Measurements from ENCODE around the gene CISTR. TPM values are rescaled to one million over a fixed set of nuclear protein-coding genes. Genes with fewer than 3 reads are reported as not detected.

Gene CISTR
- total RNA-seq, 1 experiment from 2014 or later, result not detected

DNA sequence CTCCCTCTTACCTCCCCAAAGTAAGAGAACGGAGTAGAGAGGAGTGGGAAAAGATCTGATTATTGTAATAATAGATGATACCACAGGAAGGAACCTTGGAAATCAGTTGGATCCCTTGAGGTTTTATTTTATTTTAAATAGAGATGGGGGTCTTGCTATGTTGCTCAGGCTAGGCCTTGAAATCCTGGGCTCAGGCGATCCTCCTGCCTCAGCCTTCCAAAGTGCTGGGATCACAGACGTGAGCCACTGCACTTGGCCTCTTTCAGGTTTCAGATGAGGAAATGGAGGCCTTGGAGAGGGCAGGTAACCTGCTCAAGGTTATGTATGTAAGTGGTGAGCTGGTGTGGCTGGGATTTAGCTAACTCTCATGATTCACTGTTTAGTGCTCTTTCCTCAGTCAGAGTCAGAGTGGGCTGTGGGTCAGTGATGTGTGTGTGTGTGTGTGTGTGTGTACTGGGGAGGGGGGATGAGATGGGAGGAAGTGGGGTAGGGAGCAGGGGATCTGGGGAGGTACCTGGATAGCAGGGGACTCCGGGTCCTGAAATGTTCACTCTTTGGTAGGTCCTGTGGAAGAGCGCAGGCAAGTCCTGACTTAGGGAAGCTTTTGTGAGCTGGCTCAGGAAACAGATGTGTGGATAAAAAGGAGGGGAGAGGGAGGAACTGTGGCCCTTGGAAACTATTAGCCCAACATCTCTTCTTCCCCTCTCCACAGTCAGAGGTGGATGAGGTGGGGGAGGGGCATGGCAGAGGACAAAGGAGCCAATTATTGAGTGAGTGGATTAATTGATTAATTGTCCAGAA lies 4.7 kb upstream of the CISTR start:
- Histone ChIP-seq H3K4me3 (peak overlapping the region; percentile 15; the same call in 1 of the 2 replicates), H3K36me3 (no peaks in the 10 kb centered on the region), H3K27me3 (peaks cover 17% of the 10 kb centered on the region), H3K9me3 (replicated peaks) (no peaks in the 10 kb centered on the region), H3K4me1 (no peaks in the 10 kb centered on the region), H3K27ac (no peak overlapping the region)
- DNase-seq, result no peak

DNA sequence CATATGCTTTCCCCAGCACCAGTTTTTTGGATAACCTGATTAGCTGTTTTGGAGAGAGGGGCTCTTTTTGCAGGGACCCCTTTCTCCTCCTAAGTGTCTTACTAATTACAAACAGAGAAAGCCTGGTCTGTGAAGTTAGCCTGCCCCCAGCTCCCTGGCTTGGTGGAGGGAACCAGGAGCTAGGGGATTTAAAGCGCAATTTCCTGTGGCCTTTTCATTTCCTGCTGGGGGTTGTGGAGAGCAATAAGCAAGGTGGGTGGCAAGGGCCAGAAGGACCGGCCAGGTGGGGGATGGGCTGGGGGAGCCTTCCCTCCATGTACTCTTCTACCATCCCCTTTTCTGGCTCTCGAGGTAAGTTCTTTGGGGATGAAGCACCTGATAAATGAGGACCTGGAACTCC lies 4.1 kb upstream of the CISTR start:
- no peaks in the 10 kb centered on the region for H3K36me3 ChIP-seq
- no peaks in the 10 kb centered on the region for H3K4me1 ChIP-seq
- H3K27me3 ChIP-seq, result peaks cover 21% of the 10 kb centered on the region
- no peaks in the 10 kb centered on the region for H3K9me3 ChIP-seq (replicated peaks)
- DNase-seq, result no peak
- no peak overlapping the region for H3K4me3 ChIP-seq
- no peak overlapping the region for H3K27ac ChIP-seq

DNA sequence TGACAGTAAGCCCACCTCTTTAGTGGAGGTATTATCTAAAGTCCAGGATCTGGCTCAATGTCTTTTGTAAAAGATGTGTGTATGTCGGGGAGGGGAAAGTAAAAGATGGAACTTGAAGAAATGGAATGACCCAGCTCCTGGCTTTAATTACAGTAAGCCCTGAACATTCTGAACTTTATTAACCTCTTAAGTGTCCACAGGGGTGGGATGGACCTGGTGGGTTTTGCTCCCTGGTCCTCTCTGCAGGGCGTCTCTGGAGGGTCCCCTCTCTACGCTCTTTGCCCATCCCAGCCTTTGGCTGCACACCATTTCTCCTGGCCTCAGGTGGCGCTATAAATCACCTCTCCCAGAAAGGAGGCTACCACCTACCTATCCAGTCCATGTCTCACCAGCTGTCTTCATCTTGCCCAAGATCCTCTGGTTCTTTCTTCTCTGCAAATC lies 3.7 kb upstream of the CISTR start:
- Histone ChIP-seq H3K4me1 (0 out of 2 replicates have a peak, but pooled peaks cover 3% of the 10 kb centered on the region), H3K36me3 (no peaks in the 10 kb centered on the region)

DNA sequence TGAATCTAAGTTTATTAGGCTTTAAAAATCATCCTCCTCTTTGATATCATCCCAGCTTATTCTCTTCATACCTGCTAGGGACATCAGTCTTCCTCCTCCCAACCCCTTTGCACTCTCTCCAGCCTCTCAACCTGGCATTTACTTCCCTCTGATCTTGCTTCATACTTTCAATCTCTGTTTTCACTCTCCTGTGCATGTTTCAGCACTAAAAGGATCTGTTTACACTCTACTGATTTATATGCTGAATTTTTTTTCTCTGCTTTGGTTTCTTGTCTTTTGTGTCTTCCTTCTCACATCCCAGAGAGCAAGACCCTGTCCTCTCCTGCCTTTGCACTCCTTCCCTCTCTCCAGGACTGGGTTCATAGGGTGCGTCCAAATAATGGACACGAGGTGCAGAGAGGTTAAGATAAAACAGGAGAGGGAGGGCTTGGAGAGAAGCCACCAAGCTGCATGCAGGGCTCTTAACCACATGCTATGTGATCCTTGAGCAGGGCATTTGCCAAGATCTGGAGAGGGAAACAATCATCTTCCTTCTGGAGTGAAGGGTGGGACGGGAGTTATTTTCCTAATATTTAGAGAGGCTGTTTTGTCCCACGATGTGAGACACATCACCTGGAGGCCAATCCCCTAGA lies 3.0 kb upstream of the CISTR start:
- Histone ChIP-seq H3K36me3 (no peaks in the 10 kb centered on the region), H3K4me1 (0 out of 2 replicates have a peak, but pooled peaks cover 4% of the 10 kb centered on the region), H3K27me3 (peaks cover 33% of the 10 kb centered on the region), H3K4me3 (no peak overlapping the region), H3K27ac (no peak overlapping the region), H3K9me3 (replicated peaks) (no peaks in the 10 kb centered on the region)
- DNase-seq, result no peak

More for the DNA sequence above, 3.7 kb upstream of the CISTR start:
- no peak overlapping the region for H3K27ac ChIP-seq
- DNase-seq, result no peak
- H3K9me3 ChIP-seq (replicated peaks), result no peaks in the 10 kb centered on the region
- H3K27me3 ChIP-seq, result peaks cover 26% of the 10 kb centered on the region
- no peak overlapping the region for H3K4me3 ChIP-seq

DNA sequence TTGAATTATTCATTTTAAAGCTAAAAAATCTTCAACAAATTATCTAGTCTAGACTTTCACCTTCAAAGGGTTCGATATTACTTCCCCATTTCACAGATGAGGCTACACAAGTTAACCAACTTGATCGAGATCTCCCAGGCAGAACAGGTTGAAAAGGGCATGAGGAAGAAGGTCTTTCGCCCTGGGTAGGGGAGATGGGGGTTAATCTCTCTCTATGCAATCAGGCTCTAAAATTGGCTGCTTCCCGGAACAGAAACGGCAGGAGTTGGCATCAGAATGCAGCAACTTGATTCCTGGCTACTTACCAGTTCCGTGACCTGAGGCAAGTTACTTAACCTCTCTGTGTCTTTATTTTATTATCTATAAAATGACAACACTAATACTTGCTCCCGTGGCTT lies 2.4 kb upstream of the CISTR start:
- H3K27me3 ChIP-seq, result peaks cover 35% of the 10 kb centered on the region

DNA sequence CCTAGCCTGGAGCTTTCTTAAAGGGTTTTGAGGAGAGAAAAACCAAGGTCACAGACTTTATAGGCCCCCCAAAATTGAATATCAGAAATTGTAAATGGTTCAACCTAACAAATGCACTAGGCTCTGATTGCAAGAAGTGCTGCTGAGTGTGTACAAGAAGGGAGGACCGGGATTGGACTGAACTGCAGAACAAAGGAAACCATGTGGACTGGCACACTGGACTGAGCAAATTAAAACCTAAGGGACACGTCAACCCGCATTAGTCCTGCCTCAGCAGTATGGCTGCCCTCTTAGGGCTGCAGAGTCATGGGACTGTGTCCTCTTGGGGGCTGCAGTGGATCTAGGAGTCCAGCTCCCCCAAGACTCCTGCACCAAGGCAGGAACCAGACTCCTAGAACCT lies 842 bp upstream of the CISTR start:
- H3K27me3 ChIP-seq, result peaks cover 40% of the 10 kb centered on the region
- no peak for DNase-seq
- no peak overlapping the region for H3K27ac ChIP-seq
- no peaks in the 10 kb centered on the region for H3K9me3 ChIP-seq (replicated peaks)
- no peak overlapping the region for H3K4me3 ChIP-seq
- H3K4me1 ChIP-seq, result 0 out of 2 replicates have a peak, but pooled peaks cover 4% of the 10 kb centered on the region
- no peaks in the 10 kb centered on the region for H3K36me3 ChIP-seq

More for the DNA sequence above, 2.4 kb upstream of the CISTR start:
- H3K9me3 ChIP-seq (replicated peaks), result no peaks in the 10 kb centered on the region
- 0 out of 2 replicates have a peak, but pooled peaks cover 4% of the 10 kb centered on the region for H3K4me1 ChIP-seq
- DNase-seq, result no peak
- H3K36me3 ChIP-seq, result no peaks in the 10 kb centered on the region
- no peak overlapping the region for H3K4me3 ChIP-seq
- no peak overlapping the region for H3K27ac ChIP-seq

DNA sequence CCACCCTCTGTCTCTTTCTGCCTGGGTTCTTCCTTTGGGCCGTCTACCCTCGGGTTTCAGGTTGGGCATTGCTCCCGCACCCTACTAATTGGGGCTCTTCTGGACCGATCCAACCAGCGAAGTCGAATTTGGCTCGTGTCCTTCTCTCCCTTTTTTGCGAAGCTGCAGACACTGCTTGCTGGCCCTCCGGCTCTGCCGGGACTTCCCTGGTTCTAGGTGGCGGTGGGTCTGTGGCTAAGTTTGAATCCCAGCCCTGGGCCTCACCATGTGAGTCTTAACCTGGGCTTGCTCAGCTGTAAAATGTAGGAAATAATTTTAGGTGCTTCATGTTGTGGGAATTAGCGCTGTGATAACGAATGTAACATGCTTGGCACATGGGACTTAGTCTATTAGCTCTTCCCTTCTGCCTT lies 418 bp upstream of the CISTR start:
- no peaks in the 10 kb centered on the region for H3K36me3 ChIP-seq
- no peaks in the 10 kb centered on the region for H3K9me3 ChIP-seq (replicated peaks)
- 0 out of 2 replicates have a peak, but pooled peaks cover 4% of the 10 kb centered on the region for H3K4me1 ChIP-seq
- DNase-seq, result no peak
- no peak overlapping the region for H3K27ac ChIP-seq
- no peak overlapping the region; the same call in 1 of the 2 replicates for H3K4me3 ChIP-seq
- peaks cover 36% of the 10 kb centered on the region for H3K27me3 ChIP-seq

DNA sequence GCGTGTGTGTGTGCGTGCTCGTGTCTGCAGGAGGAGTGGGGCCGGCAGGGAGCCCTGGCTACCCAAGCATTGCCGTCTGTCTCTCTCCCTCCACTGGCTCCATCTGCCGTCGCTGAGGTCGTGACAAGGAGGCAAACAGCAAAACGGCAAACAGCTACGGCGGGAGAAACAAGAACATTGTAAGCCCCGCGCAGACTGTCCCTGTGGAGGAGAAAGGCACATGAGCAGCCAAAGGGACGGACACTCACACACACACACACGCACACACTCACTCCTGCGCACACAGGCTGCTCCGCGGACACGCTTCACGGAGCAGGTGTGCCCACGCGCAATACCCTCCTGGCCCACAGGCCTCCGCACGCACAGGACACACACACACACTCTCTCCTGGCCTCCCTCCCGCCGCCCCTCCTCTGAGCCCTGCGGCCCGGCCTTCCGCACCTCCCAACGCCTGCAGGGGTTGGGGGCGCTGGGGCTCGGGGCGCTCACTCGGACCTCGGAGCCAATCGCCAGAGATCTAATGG lies 905 bp downstream of the CISTR start:
- Histone ChIP-seq H3K4me3 (peak overlapping the region; percentile 58), H3K36me3 (no peaks in the 10 kb centered on the region), H3K27me3 (peaks cover 39% of the 10 kb centered on the region), H3K4me1 (0 out of 2 replicates have a peak, but pooled peaks cover 4% of the 10 kb centered on the region), H3K9me3 (replicated peaks) (no peaks in the 10 kb centered on the region), H3K27ac (no peak overlapping the region)
- DNase-seq, result peak; percentile 17 to 37

DNA sequence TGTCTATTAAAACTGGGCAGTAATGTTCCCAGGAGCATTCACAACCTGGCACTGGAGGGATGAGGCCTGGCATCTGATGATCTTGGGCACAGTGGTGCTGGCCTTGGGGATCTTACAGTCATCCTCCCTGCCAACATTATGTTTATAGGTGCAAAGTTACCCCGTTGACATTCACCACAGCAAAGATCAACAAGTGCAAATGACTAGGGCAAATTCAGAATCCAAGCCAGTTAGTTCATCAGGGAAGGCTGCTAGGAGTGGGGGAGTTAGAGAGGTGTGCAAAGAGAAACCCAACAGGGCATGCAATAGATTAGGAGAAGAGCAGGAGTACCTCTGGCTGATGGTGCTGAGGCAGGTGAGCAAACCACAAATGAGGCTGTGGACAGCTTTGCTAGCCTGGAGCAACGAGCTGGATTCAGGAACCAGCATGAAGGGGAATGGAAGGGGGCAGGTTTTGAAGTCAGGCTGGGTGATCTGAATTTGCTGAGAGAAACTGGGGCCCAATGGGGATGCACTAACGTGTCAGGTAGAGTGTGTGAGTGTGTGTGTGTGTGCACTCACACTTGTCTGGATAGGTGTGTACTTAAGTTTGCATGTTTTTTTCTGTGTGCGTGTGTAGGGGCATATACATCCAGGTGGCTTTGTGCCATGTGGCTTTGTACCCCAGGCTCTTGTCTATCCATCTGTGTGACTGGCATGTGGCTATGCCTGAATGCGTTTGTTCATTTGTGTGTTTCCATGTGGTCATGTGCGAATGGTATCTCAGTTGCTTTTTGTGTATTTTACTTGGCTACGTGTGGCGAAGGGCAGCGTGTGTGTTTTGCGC lies 1.6 kb downstream of the CISTR start:
- Histone ChIP-seq H3K27me3 (peaks cover 39% of the 10 kb centered on the region), H3K4me1 (0 out of 2 replicates have a peak, but pooled peaks cover 4% of the 10 kb centered on the region), H3K4me3 (no peak overlapping the region; the same call in 1 of the 2 replicates), H3K27ac (no peak overlapping the region), H3K9me3 (replicated peaks) (no peaks in the 10 kb centered on the region), H3K36me3 (no peaks in the 10 kb centered on the region)
- no peak for DNase-seq

DNA sequence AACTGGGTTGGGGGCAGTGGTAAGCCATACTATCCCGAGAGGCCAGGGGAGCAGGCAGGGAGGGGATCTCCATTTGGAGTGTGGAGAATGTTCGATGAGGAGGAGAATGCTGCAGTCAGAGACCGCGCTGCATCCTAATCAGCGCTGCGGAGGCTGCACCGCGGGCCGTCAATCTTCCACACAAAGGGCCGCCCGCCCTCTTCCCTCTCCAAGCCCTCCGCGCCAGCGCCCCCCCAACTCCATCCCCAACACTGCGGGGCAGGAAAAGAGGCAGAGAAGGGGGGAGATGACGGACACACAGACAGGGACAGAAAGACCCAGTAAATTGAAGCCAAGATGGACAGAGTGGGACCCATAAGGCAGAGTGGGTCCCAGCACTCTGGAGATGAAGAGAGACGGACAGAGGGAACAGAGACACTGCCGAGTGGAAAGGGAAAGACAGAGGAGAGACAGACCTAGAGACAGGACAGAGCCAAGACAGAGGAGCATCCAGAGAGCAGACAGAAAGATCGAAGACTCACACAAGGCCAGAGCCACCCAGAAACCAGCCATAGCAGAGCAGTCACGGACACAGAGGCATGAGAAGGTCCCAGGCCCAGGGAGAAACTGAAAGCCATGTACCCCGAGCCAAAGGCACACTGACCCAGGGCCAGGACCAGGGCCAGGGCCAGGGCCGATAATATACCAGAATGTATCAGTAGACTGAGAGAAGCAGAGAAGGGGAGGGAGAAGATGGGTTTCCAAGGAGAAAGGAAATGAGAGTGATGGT lies 3.5 kb downstream of the CISTR start:
- Histone ChIP-seq H3K36me3 (no peaks in the 10 kb centered on the region), H3K9me3 (replicated peaks) (no peaks in the 10 kb centered on the region), H3K4me3 (no peak overlapping the region), H3K4me1 (0 out of 2 replicates have a peak, but pooled peaks cover 4% of the 10 kb centered on the region), H3K27me3 (peaks cover 39% of the 10 kb centered on the region), H3K27ac (no peak overlapping the region)
- no peak for DNase-seq

DNA sequence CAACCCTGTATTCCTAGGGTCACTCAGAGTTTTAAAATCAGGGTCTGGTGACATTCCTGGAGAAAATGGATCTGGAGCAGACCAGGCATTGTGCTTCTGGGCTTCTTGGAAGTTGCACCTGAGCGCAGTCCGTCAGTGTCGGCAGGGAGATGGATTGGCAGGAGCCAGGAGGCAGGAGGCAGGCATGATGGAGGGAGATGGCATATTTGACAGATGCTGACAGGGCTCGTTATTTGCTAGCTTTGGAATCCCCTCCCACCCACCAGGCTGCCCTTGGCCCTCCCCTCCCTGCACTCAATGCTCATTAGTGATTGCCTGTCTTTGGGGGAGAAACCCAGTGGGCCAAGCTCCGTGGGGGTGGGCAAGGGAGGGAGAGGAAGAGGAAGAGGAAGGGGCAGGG lies 4.7 kb downstream of the CISTR start:
- Histone ChIP-seq H3K27ac (no peak overlapping the region), H3K4me1 (0 out of 2 replicates have a peak, but pooled peaks cover 4% of the 10 kb centered on the region), H3K27me3 (peaks cover 33% of the 10 kb centered on the region), H3K36me3 (no peaks in the 10 kb centered on the region), H3K4me3 (no peak overlapping the region), H3K9me3 (replicated peaks) (no peaks in the 10 kb centered on the region)
- no peak for DNase-seq

DNA sequence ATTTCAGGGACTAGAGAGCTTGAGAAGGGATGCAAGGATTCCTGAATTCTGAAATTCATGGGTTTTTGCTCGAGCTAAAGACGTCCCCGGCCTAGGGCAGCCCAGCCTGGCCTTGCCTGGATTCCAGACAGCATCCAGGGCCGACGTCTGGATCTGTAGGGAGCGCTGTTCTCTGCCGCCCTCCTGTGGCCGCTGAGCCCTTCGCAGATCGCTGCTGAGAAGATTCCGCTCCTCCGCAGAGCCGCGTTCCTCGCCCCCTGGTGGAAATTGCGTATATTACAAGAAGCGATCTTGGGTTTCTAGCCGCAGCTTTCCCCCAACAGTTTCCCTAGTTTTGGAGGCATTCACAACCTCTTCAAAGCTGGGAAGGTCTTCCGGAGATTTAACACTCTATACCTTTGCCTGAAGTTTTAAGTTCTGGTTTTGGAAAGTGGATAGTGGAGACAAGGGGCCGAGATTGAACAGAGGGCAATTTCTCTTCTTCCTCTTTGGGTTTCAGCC lies 5.1 kb downstream of the CISTR start:
- H3K4me1 ChIP-seq, result 0 out of 2 replicates have a peak, but pooled peaks cover 4% of the 10 kb centered on the region
- H3K27me3 ChIP-seq, result peaks cover 29% of the 10 kb centered on the region
- no peaks in the 10 kb centered on the region for H3K36me3 ChIP-seq
- DNase-seq, result peak; percentile 88 to 92
- H3K9me3 ChIP-seq (replicated peaks), result no peaks in the 10 kb centered on the region
- H3K27ac ChIP-seq, result no peak overlapping the region
- no peak overlapping the region for H3K4me3 ChIP-seq

DNA sequence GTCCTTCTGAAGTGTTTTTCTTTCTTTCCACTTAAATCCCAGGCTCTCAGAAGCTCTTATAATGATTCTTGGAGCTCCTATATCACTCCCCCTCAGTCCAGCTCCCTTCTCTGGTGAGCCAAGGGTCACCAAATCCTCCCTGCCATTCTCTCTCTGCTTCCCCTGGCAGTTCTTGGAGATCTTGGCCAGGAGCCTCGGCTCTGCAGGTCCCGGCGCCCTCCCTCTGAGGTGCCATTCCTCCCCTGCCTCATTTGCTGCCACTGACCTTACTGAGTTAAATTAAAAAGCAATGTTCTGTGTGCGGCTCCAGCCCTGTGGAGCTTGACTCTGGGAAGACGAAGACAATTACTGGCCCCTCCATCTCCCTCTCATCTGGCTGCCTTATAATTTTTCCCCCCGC lies 7.0 kb downstream of the CISTR start:
- Histone ChIP-seq H3K4me3 (no peak overlapping the region), H3K4me1 (no peaks in the 10 kb centered on the region), H3K9me3 (replicated peaks) (no peaks in the 10 kb centered on the region), H3K27ac (no peak overlapping the region), H3K27me3 (peaks cover 16% of the 10 kb centered on the region), H3K36me3 (no peaks in the 10 kb centered on the region)
- no peak for DNase-seq

DNA sequence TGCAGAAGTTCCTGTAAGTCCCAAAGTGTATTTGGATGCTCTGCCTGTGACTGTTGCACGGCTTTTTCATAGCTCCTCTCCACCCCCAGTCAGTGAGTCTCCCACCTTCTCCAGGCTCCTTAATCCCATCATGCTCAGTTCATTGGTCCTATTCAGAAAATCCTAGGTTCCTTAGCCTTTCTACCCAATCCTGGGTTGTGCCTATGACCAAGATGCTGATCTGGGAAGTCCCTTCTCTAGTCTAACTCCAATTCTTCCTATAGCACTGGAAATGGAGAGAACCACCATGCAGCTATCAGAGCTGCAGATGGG lies 7.7 kb downstream of the CISTR start:
- DNase-seq, result no peak
- Histone ChIP-seq H3K27ac (no peak overlapping the region), H3K27me3 (peaks cover 18% of the 10 kb centered on the region; the same call in 1 of the 2 replicates)

More for the DNA sequence above, 7.7 kb downstream of the CISTR start:
- Histone ChIP-seq H3K36me3 (no peaks in the 10 kb centered on the region), H3K4me1 (no peaks in the 10 kb centered on the region), H3K9me3 (replicated peaks) (no peaks in the 10 kb centered on the region), H3K4me3 (no peak overlapping the region)
